Measurements from ENCODE around the gene SHC4. TPM values are rescaled to one million over a fixed set of nuclear protein-coding genes. Genes with fewer than 3 reads are reported as not detected.

SHC4 gene
- total RNA-seq, 2 donors from 2014 or later, result 0.29 to 0.58 TPM

GRCh38 chr15:48796521-48796920 lies 167.2 kb downstream of the SHC4 start:
- DNase-seq, result no peak
- H3K4me1 Mint-ChIP-seq, result peaks cover 38% of the 10 kb centered on the region
- Histone ChIP-seq H3K4me1 (ENCODE audit: control insufficient read depth, insufficient read depth, low read length) (peaks cover 6% of the 10 kb centered on the region), H3K9ac (ENCODE audit: extremely low read depth, low read length, poor library complexity, severe bottlenecking) (no peak overlapping the region), H3K27ac (ENCODE audit: low read depth, low read length) (no peak overlapping the region), H3K9me3 (ENCODE audit: control insufficient read depth, low read length) (no peaks in the 10 kb centered on the region), H3K4me3 (ENCODE audit: low read length) (no peak overlapping the region), H3K27me3 (ENCODE audit: control insufficient read depth, insufficient read depth, low read length, poor library complexity, severe bottlenecking) (peaks cover 10% of the 10 kb centered on the region), H3K36me3 (ENCODE audit: control insufficient read depth, insufficient read depth, low read length) (peaks cover 17% of the 10 kb centered on the region)
- H3K27me3 Mint-ChIP-seq (ENCODE audit: insufficient read depth), result peaks cover 18% of the 10 kb centered on the region
- 80 to 94% methylated on average over 1 of the region's 3 CpGs for WGBS, 2 experiments (ENCODE audit: insufficient coverage in 1 of 2, insufficient read length in 1 of 2)
- H3K9me3 Mint-ChIP-seq, result no peaks in the 10 kb centered on the region
- peaks cover 23% of the 10 kb centered on the region for H3K36me3 Mint-ChIP-seq (ENCODE audit: low read depth)
- H3K27ac Mint-ChIP-seq, result no peak overlapping the region
- no peak for TF ChIP-seq CTCF (conservative IDR thresholded peaks at IDR 0.05)
- H3K4me3 Mint-ChIP-seq, result no peak overlapping the region

DNA sequence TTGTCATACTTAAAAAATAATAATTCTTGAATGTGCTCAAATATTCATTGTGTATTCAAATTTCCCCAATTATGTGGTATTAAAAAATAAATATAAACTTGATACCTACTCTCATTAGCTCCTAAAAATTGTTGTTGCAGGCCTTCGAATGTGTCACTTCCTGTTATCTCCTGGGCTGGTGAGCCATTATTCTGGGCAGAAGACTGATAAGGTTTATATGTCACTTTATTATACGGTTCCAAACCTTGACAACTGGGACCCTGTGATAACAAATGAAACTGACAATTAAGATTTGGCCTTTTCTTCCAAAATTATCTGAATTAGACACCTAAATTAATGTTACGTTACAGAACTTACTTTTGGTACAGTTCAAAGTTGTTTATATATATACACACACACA lies 167.8 kb downstream of the SHC4 start:
- WGBS, 2 experiments (ENCODE audit: insufficient coverage in 1 of 2, insufficient read length in 1 of 2), result 100% methylated on average over 2 of the region's 3 CpGs
- no peaks in the 10 kb centered on the region for H3K9me3 ChIP-seq (ENCODE audit: control insufficient read depth, low read length)
- Mint-ChIP-seq H3K4me1 (peaks cover 35% of the 10 kb centered on the region), H3K4me3 (no peak overlapping the region), H3K9me3 (no peaks in the 10 kb centered on the region), H3K27ac (no peak overlapping the region), H3K36me3 (ENCODE audit: low read depth) (peaks cover 23% of the 10 kb centered on the region), H3K27me3 (ENCODE audit: insufficient read depth) (peaks cover 18% of the 10 kb centered on the region)
- DNase-seq, result no peak
- no peak overlapping the region for H3K4me3 ChIP-seq (ENCODE audit: low read length)
- H3K27me3 ChIP-seq (ENCODE audit: control insufficient read depth, insufficient read depth, low read length, poor library complexity, severe bottlenecking), result peaks cover 10% of the 10 kb centered on the region
- peaks cover 6% of the 10 kb centered on the region for H3K4me1 ChIP-seq (ENCODE audit: control insufficient read depth, insufficient read depth, low read length)
- H3K9ac ChIP-seq (ENCODE audit: extremely low read depth, low read length, poor library complexity, severe bottlenecking), result no peak overlapping the region
- no peak for TF ChIP-seq CTCF (conservative IDR thresholded peaks at IDR 0.05)
- peaks cover 17% of the 10 kb centered on the region for H3K36me3 ChIP-seq (ENCODE audit: control insufficient read depth, insufficient read depth, low read length)
- no peak overlapping the region for H3K27ac ChIP-seq (ENCODE audit: low read depth, low read length)

DNA sequence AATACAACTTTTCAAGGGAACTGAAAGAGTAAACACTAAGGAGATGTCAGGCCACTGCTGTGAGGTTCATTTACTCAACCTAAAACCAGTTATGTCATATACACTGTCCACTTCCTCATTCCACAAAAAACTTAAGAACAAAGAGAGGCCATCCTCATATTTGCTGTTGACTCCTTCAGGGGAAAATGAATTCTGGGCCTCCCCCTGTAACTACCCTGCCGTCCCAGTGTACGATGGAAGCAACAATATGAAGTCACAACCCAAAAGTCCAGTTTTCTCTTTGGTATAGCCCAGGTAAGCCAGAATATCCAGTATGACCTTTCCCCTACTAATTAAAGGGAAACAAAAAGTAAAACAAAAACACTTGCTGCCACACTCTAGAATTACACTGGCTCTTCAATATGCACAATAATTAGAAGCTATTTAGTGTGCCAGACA lies 169.0 kb downstream of the SHC4 start:
- TF ChIP-seq CTCF (conservative IDR thresholded peaks at IDR 0.05), result no peak
- Histone ChIP-seq H3K9ac (ENCODE audit: extremely low read depth, low read length, poor library complexity, severe bottlenecking) (no peak overlapping the region), H3K9me3 (ENCODE audit: control insufficient read depth, low read length) (no peaks in the 10 kb centered on the region), H3K27ac (ENCODE audit: low read depth, low read length) (no peak overlapping the region), H3K27me3 (ENCODE audit: control insufficient read depth, insufficient read depth, low read length, poor library complexity, severe bottlenecking) (peaks cover 10% of the 10 kb centered on the region), H3K36me3 (ENCODE audit: control insufficient read depth, insufficient read depth, low read length) (peaks cover 17% of the 10 kb centered on the region), H3K4me1 (ENCODE audit: control insufficient read depth, insufficient read depth, low read length) (peaks cover 6% of the 10 kb centered on the region), H3K4me3 (ENCODE audit: low read length) (no peak overlapping the region)
- Mint-ChIP-seq H3K4me1 (peaks cover 25% of the 10 kb centered on the region), H3K9me3 (no peaks in the 10 kb centered on the region), H3K27ac (peak overlapping the region; percentile 55), H3K27me3 (ENCODE audit: insufficient read depth) (peaks cover 12% of the 10 kb centered on the region), H3K4me3 (no peak overlapping the region), H3K36me3 (ENCODE audit: low read depth) (peaks cover 32% of the 10 kb centered on the region)
- WGBS, 2 experiments (ENCODE audit: insufficient coverage in 1 of 2, insufficient read length in 1 of 2), result 93 to 100% methylated on average over 2 of the region's 2 CpGs
- DNase-seq, result no peak

Measured in endodermal cell (in vitro differentiated cells).